Smooth muscle cell (in vitro differentiated cells): Measurements from ENCODE around the gene ZDHHC16. TPM values are rescaled to one million over a fixed set of nuclear protein-coding genes. Genes with fewer than 3 reads are reported as not detected.

Experiments used
- DNase-seq: peaks from one replicate; lab custom pipeline; 2025; ENCODE audit not compliant: unreplicated experiment; lab: John Stamatoyannopoulos, UW
- H2AFZ ChIP-seq: fragments of 200-600 bp; sonication (generic); 2 replicates; pipeline ENCODE4 v1.6.0; 2016; ENCODE audit warnings: antibody characterized with exemption, low read depth, mild to moderate bottlenecking
- H3F3A ChIP-seq: fragments of 200-600 bp; sonication (generic); 2 replicates; pipeline ENCODE4 v1.6.0; 2017; ENCODE audit warnings: antibody characterized with exemption, low read depth
- H3K27ac ChIP-seq: fragments of 200-600 bp; sonication (generic); 2 replicates; pipeline ENCODE4 v1.5.1; 2016; ENCODE audit warnings: low read depth, mild to moderate bottlenecking
- H3K27me3 ChIP-seq: fragments of 200-600 bp; sonication (generic); 2 replicates; pipeline ENCODE4 v1.6.1; 2016; ENCODE audit warnings: low read depth, mild to moderate bottlenecking
- H3K36me3 ChIP-seq: fragments of 200-600 bp; sonication (generic); 2 replicates; pipeline ENCODE4 v1.5.1; 2016; ENCODE audit warnings: low read depth
- H3K4me1 ChIP-seq: fragments of 200-600 bp; sonication (generic); 2 replicates; pipeline ENCODE4 v1.5.1; 2016; ENCODE audit warnings: low read depth
- H3K4me2 ChIP-seq: fragments of 200-600 bp; sonication (generic); 2 replicates; pipeline ENCODE4 v1.6.0; 2016; ENCODE audit warnings: mild to moderate bottlenecking
- H3K4me3 ChIP-seq: fragments of 200-600 bp; sonication (generic); 2 replicates; pipeline ENCODE4 v1.5.1; 2016; ENCODE audit warnings: mild to moderate bottlenecking
- H3K79me2 ChIP-seq: fragments of 200-600 bp; sonication (generic); 2 replicates; pipeline ENCODE4 v1.6.0; 2016; ENCODE audit warnings: low read depth, mild to moderate bottlenecking
- H3K9ac ChIP-seq: fragments of 200-600 bp; sonication (generic); 2 replicates; pipeline ENCODE4 v1.6.0; 2016; ENCODE audit warnings: low read depth
- H3K9me3 ChIP-seq: fragments of 200-600 bp; sonication (generic); replicated peaks from 2 replicates; pipeline ENCODE4 v1.5.1; 2016; ENCODE audit warnings: low read depth
- H4K20me1 ChIP-seq: fragments of 200-600 bp; sonication (generic); 2 replicates; pipeline ENCODE4 v1.6.0; 2016; ENCODE audit warnings: low read depth
- CTCF ChIP-seq: fragments of 200-600 bp; sonication (generic); IDR thresholded peaks from 2 replicates; pipeline ENCODE4 v1.5.1; 2017; ENCODE audit warnings: borderline replicate concordance, mild to moderate bottlenecking, antibody characterized with exemption; ENCODE audit not compliant: insufficient read depth, poor library complexity, severe bottlenecking
- WGBS: methylation state at CpG from one replicate; pipeline ENCODE4 v1.1.7; 2016; ENCODE audit warnings: low lambda C conversion rate; 5-methylcytosine and 5-hydroxymethylcytosine counted together
- polyA plus RNA-seq: library from polyadenylated mRNA; unstranded; fragments of >200 nt; fragmentation: Nextera tagmentation; extraction: Ambion mirVana; gene quantifications from 2 replicates; pipeline ENCODE4 v1.2.1, GENCODE V29; 2016
- total RNA-seq: library from RNA; depleted of rRNA; stranded (reverse); fragments of >200 nt; gene quantifications from 2 replicates; pipeline ENCODE4 v1.2.3, GENCODE V29; 2014

ZDHHC16 gene
- total and polyA plus RNA-seq, 2 experiments from 2014 or later: 50.3 to 73.3 TPM

GRCh38 chr10:97482381-97482780 lies 36.4 kb downstream of the ZDHHC16 start:
- no peak for DNase-seq
- Histone ChIP-seq H3K9me3 (no peaks in the 10 kb centered on the region), H3K27ac (no peak overlapping the region), H3K4me2 (no peak overlapping the region), H3K36me3 (peaks cover 11% of the 10 kb centered on the region), H4K20me1 (peaks cover 78% of the 10 kb centered on the region), H3K4me3 (no peak overlapping the region), H3K79me2 (peaks cover 75% of the 10 kb centered on the region), H3K4me1 (no peaks in the 10 kb centered on the region), H3F3A (no peaks in the 10 kb centered on the region), H3K27me3 (no peaks in the 10 kb centered on the region), H3K9ac (no peak overlapping the region), H2AFZ (no peak overlapping the region)
- TF ChIP-seq CTCF: no peak
- WGBS: 100% methylated on average over 1 of the region's 1 CpG

DNA sequence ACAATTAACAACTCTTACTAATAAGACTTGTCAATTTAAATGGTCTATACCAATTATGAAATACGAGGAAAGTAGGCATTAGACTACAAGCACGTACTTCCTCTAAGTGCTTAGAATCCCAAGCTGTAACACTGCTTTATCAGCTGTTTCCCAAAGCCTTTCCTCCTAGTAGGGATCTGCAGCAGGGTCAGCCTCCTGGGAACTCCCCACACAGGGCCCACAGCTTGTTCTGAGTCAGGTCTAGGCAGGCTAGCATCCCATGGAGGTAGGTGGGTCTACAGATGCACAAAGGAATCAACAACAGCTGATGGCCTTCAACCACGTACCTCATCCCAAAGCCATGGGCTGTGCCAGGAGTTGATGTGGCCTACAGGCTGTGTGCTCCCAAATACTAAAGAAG lies 37.5 kb downstream of the ZDHHC16 start:
- peak overlapping the region; percentile 67 for H3K27ac ChIP-seq
- peak overlapping the region; percentile 13 for H3K9ac ChIP-seq
- H3K27me3 ChIP-seq: no peaks in the 10 kb centered on the region
- H3K4me1 ChIP-seq: no peaks in the 10 kb centered on the region
- 56% methylated on average over 3 of the region's 3 CpGs for WGBS
- H3K4me3 ChIP-seq: no peak overlapping the region
- no peak for TF ChIP-seq CTCF
- peaks cover 87% of the 10 kb centered on the region for H3K79me2 ChIP-seq
- no peak for DNase-seq
- H2AFZ ChIP-seq: no peak overlapping the region
- H4K20me1 ChIP-seq: peaks cover 89% of the 10 kb centered on the region
- no peaks in the 10 kb centered on the region for H3F3A ChIP-seq
- peaks cover 6% of the 10 kb centered on the region for H3K36me3 ChIP-seq
- H3K4me2 ChIP-seq: no peak overlapping the region
- no peaks in the 10 kb centered on the region for H3K9me3 ChIP-seq

DNA sequence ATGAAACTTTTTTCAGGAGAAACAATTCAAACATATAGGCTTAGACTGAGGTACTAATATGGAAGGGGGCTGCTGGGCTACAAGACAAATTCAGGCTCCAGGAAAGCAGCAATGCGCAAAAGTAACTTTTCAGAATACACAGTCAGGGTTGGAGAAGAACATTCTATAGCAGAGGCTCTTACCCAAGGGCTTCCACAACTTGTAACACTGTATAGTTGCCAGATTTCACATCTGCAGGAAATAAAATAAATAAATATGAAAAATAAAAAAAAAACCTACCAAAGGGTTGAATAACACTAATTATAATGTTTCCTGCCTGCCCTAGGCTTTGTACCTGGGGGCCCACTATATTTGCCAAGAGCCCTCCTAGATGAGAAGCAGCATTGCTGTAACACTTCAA lies 37.9 kb downstream of the ZDHHC16 start:
- H3K4me2 ChIP-seq: no peak overlapping the region
- no peak overlapping the region for H3K9ac ChIP-seq
- peak overlapping the region; percentile 67 for H3K27ac ChIP-seq
- no peaks in the 10 kb centered on the region for H3K9me3 ChIP-seq
- no peaks in the 10 kb centered on the region for H3K27me3 ChIP-seq
- peaks cover 6% of the 10 kb centered on the region for H3K36me3 ChIP-seq
- no peak overlapping the region for H2AFZ ChIP-seq
- no peak for DNase-seq
- H3K4me3 ChIP-seq: no peak overlapping the region
- H3K4me1 ChIP-seq: no peaks in the 10 kb centered on the region
- peaks cover 92% of the 10 kb centered on the region for H4K20me1 ChIP-seq
- H3F3A ChIP-seq: no peaks in the 10 kb centered on the region
- H3K79me2 ChIP-seq: peaks cover 89% of the 10 kb centered on the region
- TF ChIP-seq CTCF: no peak
- WGBS: 95% methylated on average over 1 of the region's 1 CpG

DNA sequence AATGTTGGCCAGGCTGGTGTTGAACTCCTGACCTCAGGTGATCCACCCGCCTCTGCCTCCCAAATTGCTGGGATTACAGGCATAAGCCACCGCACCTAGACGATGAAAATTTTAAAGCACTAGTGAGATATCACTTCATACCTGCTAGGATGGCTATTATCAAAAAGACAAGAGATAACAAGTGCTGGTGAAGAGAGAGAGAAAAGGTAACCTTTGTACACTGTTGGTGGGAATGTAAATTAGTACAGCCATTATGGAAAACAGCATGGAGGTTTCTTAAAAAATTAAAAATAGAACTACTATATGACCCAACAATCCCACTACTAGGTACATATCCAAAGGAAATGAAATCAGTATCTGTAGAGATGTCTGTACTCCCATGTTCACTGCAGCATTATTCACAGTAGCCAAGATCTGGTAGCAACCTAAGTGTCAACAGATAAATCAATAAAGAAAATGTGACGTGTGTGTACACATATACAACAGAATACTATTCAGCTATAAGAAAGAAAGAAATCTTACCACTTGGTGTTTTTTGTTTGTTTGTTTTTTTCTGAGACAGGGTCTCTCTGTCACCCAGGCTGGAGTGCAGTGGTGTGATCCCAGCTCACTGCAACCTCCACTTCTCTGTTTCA lies 39.8 kb downstream of the ZDHHC16 start:
- Histone ChIP-seq H3F3A (no peaks in the 10 kb centered on the region), H3K4me3 (no peak overlapping the region), H2AFZ (no peak overlapping the region), H4K20me1 (peaks cover 97% of the 10 kb centered on the region), H3K9me3 (no peaks in the 10 kb centered on the region), H3K4me1 (no peaks in the 10 kb centered on the region), H3K36me3 (no peaks in the 10 kb centered on the region), H3K27me3 (no peaks in the 10 kb centered on the region), H3K4me2 (no peak overlapping the region), H3K79me2 (peaks cover 95% of the 10 kb centered on the region), H3K9ac (no peak overlapping the region), H3K27ac (no peak overlapping the region)
- 99% methylated on average over 4 of the region's 4 CpGs for WGBS
- DNase-seq: no peak
- no peak for TF ChIP-seq CTCF
